SU-DHL-6 (cell line): ENCODE results near the gene KCNA10.

Experiments used
- H2AFZ ChIP-seq: fragments of 200-600 bp; sonication (generic); 2 replicates; pipeline ENCODE4 v1.6.1; 2014; ENCODE audit warnings: low read depth, mild to moderate bottlenecking, moderate library complexity, mixed read lengths, antibody characterized with exemption, low read length; ENCODE audit not compliant: severe bottlenecking
- H3F3A ChIP-seq: fragments of 200-600 bp; shearing (Covaris generic); 2 replicates; pipeline ENCODE4 v1.6.0; 2016; ENCODE audit warnings: antibody characterized with exemption, mild to moderate bottlenecking; ENCODE audit not compliant: insufficient read depth
- H3K27ac ChIP-seq: fragments of 200-600 bp; sonication (generic); 2 replicates; pipeline ENCODE4 v1.5.1; 2016; ENCODE audit warnings: low read depth, mild to moderate bottlenecking, low read length, moderate library complexity, mixed read lengths
- H3K27me3 ChIP-seq: fragments of 200-600 bp; sonication (generic), shearing (Covaris generic); 2 replicates; pipeline ENCODE4 v1.6.0; 2014; ENCODE audit warnings: mild to moderate bottlenecking, low read length
- H3K36me3 ChIP-seq: fragments of 200-600 bp; sonication (generic); 2 replicates; pipeline ENCODE4 v1.6.1; 2014; ENCODE audit warnings: mild to moderate bottlenecking, low read length, mixed read lengths
- H3K4me2 ChIP-seq: fragments of 300-600, 200-600 bp; shearing (Covaris generic), sonication (generic); 2 replicates; pipeline ENCODE4 v1.6.0; 2014; ENCODE audit warnings: low read length, low read depth, mild to moderate bottlenecking; ENCODE audit not compliant: poor library complexity, severe bottlenecking
- H3K4me3 ChIP-seq: fragments of 200-600 bp; sonication (generic); 2 replicates; pipeline ENCODE4 v1.5.1; 2014; ENCODE audit warnings: antibody characterized with exemption, low read length, mild to moderate bottlenecking, mixed read lengths; ENCODE audit not compliant: insufficient read depth, poor library complexity, severe bottlenecking
- H3K79me2 ChIP-seq: fragments of 200-600 bp; sonication (generic); 2 replicates; pipeline ENCODE4 v1.6.1; 2014; ENCODE audit warnings: mild to moderate bottlenecking, low read length, moderate library complexity; ENCODE audit not compliant: insufficient read depth
- H3K9ac ChIP-seq: fragments of 200-600 bp; sonication (generic); 2 replicates; pipeline ENCODE4 v1.7.0; 2014; ENCODE audit warnings: mild to moderate bottlenecking, low read length
- H3K9me2 ChIP-seq: fragments of 200-600 bp; sonication (generic); replicated peaks from 2 replicates; pipeline ENCODE4 v1.6.1; 2014; ENCODE audit warnings: low read length; ENCODE audit not compliant: insufficient read depth
- H3K9me3 ChIP-seq: fragments of 200-600 bp; sonication (generic); 2 replicates; pipeline ENCODE4 v1.6.1; 2014; ENCODE audit warnings: low read length, mixed read lengths; ENCODE audit not compliant: insufficient read depth
- H4K20me1 ChIP-seq: fragments of 200-600 bp; sonication (generic); 2 replicates; pipeline ENCODE4 v1.6.1; 2014; ENCODE audit warnings: low read depth, mild to moderate bottlenecking, antibody characterized with exemption, low read length, moderate library complexity, mixed read lengths
- CTCF ChIP-seq: fragments of 200-600 bp; sonication (generic); IDR thresholded peaks from one replicate; pipeline ENCODE4 v1.5.1; 2017; ENCODE audit warnings: antibody characterized with exemption, mild to moderate bottlenecking, low read length, moderate library complexity; ENCODE audit not compliant: insufficient read depth, poor library complexity, severe bottlenecking
- EZH2phosphoT487 ChIP-seq: fragments of 200-600 bp; sonication (generic), shearing (Covaris generic); conservative IDR thresholded peaks from 2 replicates; pipeline ENCODE4 v1.6.1; 2018; ENCODE audit warnings: mild to moderate bottlenecking, antibody characterized with exemption, low read length, moderate library complexity, mixed read lengths

Gene KCNA10

GRCh38 chr1:110505596-110505995 is 13.4 kb downstream of the KCNA10 start:
- no peak for TF ChIP-seq CTCF
- TF ChIP-seq EZH2phosphoT487 = no peak
- H3K36me3 ChIP-seq = no peaks in the 10 kb centered on the region
- H3K4me3 ChIP-seq = no peak overlapping the region
- no peak overlapping the region for H3K27ac ChIP-seq
- no peaks in the 10 kb centered on the region for H4K20me1 ChIP-seq
- no peaks in the 10 kb centered on the region for H3K27me3 ChIP-seq
- H3K9ac ChIP-seq = no peak overlapping the region
- H2AFZ ChIP-seq = no peak overlapping the region
- H3K79me2 ChIP-seq = no peaks in the 10 kb centered on the region
- no peaks in the 10 kb centered on the region for H3K9me3 ChIP-seq
- no peak overlapping the region for H3K4me2 ChIP-seq
- no peaks in the 10 kb centered on the region for H3F3A ChIP-seq
- H3K9me2 ChIP-seq = no peaks in the 10 kb centered on the region

GRCh38 chr1:110504226-110504625 is 14.7 kb downstream of the KCNA10 start:
- Histone ChIP-seq H3K27me3 (no peaks in the 10 kb centered on the region), H3K4me3 (no peak overlapping the region), H4K20me1 (no peaks in the 10 kb centered on the region), H3K9ac (no peak overlapping the region), H3K79me2 (no peaks in the 10 kb centered on the region), H2AFZ (no peak overlapping the region), H3K27ac (no peak overlapping the region), H3F3A (no peaks in the 10 kb centered on the region), H3K4me2 (no peak overlapping the region), H3K9me2 (no peaks in the 10 kb centered on the region), H3K36me3 (no peaks in the 10 kb centered on the region), H3K9me3 (no peaks in the 10 kb centered on the region)
- TF ChIP-seq CTCF = no peak
- TF ChIP-seq EZH2phosphoT487 = no peak

GRCh38 chr1:110503471-110503870 is 15.5 kb downstream of the KCNA10 start:
- Histone ChIP-seq H2AFZ (no peak overlapping the region), H3K27me3 (no peaks in the 10 kb centered on the region)

More at GRCh38 chr1:110503471-110503870, 15.5 kb downstream of the KCNA10 start:
- Histone ChIP-seq H4K20me1 (no peaks in the 10 kb centered on the region), H3K79me2 (no peaks in the 10 kb centered on the region), H3F3A (no peaks in the 10 kb centered on the region), H3K9me2 (no peaks in the 10 kb centered on the region), H3K36me3 (no peaks in the 10 kb centered on the region), H3K4me3 (no peak overlapping the region), H3K4me2 (no peak overlapping the region), H3K9ac (no peak overlapping the region), H3K27ac (no peak overlapping the region), H3K9me3 (no peaks in the 10 kb centered on the region)
- TF ChIP-seq EZH2phosphoT487 (no peak), CTCF (no peak)
